Upper lobe of left lung (tissue), 6 donors: ENCODE measurements around the gene MYO16. TPM values are rescaled to one million over a fixed set of nuclear protein-coding genes. Genes with fewer than 3 reads are reported as not detected.

Experiments used
- ATAC-seq, 2 donors: fragments of 200-7000 bp; cut with Tn5 transposase; one replicate each; pipeline ENCODE4 v1.9.1; 2022; ENCODE audit warnings: mild to moderate bottlenecking in 2 of 2, moderate library complexity in 2 of 2; ENCODE audit not compliant: low FRiP score in 2 of 2
- DNase-seq, 2 donors: peaks; one replicate each; pipeline ENCODE4 v3.0.0-alpha.2; 2019 to 2020
- H3K27ac ChIP-seq, 4 donors: fragments of 200-600 bp; sonication (generic); one replicate each; pipeline ENCODE4 v1.5.1; 2016 to 2019
- H3K27me3 ChIP-seq, 4 donors: fragments of 200-600 bp; sonication (generic); one replicate each; pipeline ENCODE4 v1.5.1; 2017 to 2019
- H3K36me3 ChIP-seq, 4 donors: fragments of 200-600 bp; sonication (generic); one replicate each; pipeline ENCODE4 v1.5.1; 2016 to 2019
- H3K4me1 ChIP-seq, 4 donors: fragments of 200-600 bp; sonication (generic); one replicate each; pipeline ENCODE4 v1.5.1; 2018 to 2019
- H3K4me3 ChIP-seq, 4 donors: fragments of 200-600 bp; sonication (generic); one replicate each; pipeline ENCODE4 v1.5.1; 2017 to 2019; ENCODE audit warnings: mild to moderate bottlenecking in 2 of 4, moderate library complexity in 1 of 4
- H3K9me3 ChIP-seq, 4 donors: fragments of 200-600 bp; sonication (generic); one replicate each; pipeline ENCODE4 v1.5.1; 2018 to 2019
- EP300 ChIP-seq, 4 donors: sonication (generic); formaldehyde crosslinking; IDR thresholded peaks; one replicate each; pipeline ENCODE4 v1.5.1; 2017; ENCODE audit warnings: antibody characterized with exemption in 4 of 4, control low read depth in 2 of 4
- POLR2A ChIP-seq, 4 donors: fragments of 450-650 bp; IDR thresholded peaks; one replicate each; pipeline ENCODE4 v1.5.1; 2016 to 2017; ENCODE audit warnings: antibody characterized with exemption in 4 of 4, mild to moderate bottlenecking in 2 of 4
- POLR2AphosphoS5 ChIP-seq, 2 donors: sonication (generic); formaldehyde crosslinking; IDR thresholded peaks; one replicate each; pipeline ENCODE4 v1.5.1; 2017; ENCODE audit warnings: antibody characterized with exemption in 2 of 2
- whole genome bisulfite sequencing, 2 donors: methylation state at CpG; one replicate each; pipeline ENCODE4 v1.1.5; 2017 to 2018; 5-methylcytosine and 5-hydroxymethylcytosine counted together
- total RNA-seq, 6 donors: library from RNA; depleted of rRNA in 4 of 6; stranded (reverse); fragments of >200 nt in 4 of 6; gene quantifications; one replicate each; pipeline versions ENCODE4 v1.1.0 to v1.2.1, GENCODE V29; 2016 to 2021
- TF ChIP-seq, protein P1 (sequence below), 6 experiments: fragments of 450-650 bp in 4 of 6; fragments of 200-600 bp in 2 of 6; sonication (generic) in 2 of 6; IDR thresholded peaks; one replicate each; pipeline ENCODE4 v1.5.1; 2016 to 2019; ENCODE audit warnings: antibody characterized with exemption in 6 of 6
- donor health status: DM: no; HTN: no; CAD: no; lungs with moderate emphysema.
- donor health status: DM: no; HTN: yes; CAD: no; lungs with severe emphysema.

MYO16 gene
- total RNA-seq, 6 donors from 2014 or later, result under 0.01 to 0.55 (median 0.20) TPM; not detected in 1

DNA sequence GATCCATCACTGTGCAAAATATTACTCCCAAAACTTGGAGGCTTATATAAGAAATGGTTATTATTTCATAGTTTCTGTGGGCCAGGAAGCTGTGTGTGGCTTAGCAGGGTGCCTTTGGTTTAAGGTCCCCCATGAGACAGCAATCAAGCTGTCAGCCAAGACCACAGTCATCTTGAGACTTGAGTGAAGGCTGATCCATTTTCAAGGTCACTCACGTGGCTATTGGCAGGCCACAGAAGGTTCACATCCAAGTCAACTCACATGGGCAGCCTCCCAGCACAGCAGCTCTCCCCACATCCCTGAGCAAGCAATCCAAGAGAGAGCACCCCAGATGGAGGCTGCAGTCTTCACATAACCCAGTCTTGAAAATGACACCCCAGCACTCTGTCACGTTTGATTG, 537.4 kb downstream of the MYO16 start:
- Histone ChIP-seq H3K27ac (no peak overlapping the region), H3K27me3 (no peaks in the 10 kb centered on the region)
- ATAC-seq, result no peak

DNA sequence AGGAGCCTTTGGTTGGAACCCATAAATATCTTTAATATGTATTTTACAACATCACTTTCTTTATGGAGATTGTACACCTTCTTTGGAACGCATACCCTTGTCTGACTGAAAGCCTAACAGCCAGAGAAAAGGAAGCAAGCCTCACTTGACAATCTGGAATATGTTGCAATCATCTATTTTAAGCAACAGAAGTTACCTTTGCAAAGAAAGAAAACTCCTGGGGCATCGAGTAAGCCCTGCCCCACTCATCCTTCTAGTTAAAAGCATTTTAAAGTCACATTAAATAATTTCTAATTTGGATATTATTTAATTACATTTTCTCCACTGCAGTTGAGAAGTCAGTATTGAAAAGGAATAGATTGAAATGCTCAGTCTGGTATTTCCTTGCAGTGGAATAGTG, 542.7 kb downstream of the MYO16 start:
- H3K27ac ChIP-seq, result no peak overlapping the region
- WGBS, 2 donors, result 28 to 41% methylated on average over 2 of the region's 2 CpGs
- no peak for ATAC-seq
- no peaks in the 10 kb centered on the region for H3K4me1 ChIP-seq
- H3K36me3 ChIP-seq, result no peaks in the 10 kb centered on the region
- no peak overlapping the region for H3K4me3 ChIP-seq
- H3K27me3 ChIP-seq, result no peaks in the 10 kb centered on the region
- DNase-seq, result no peak
- no peaks in the 10 kb centered on the region for H3K9me3 ChIP-seq
- TF ChIP-seq POLR2AphosphoS5 (IDR thresholded peaks at IDR 0.05) (no peak), EP300 (IDR thresholded peaks at IDR 0.05) (no peak), POLR2A (IDR thresholded peaks at IDR 0.05) (no peak)
- TF ChIP-seq, protein P1, sequence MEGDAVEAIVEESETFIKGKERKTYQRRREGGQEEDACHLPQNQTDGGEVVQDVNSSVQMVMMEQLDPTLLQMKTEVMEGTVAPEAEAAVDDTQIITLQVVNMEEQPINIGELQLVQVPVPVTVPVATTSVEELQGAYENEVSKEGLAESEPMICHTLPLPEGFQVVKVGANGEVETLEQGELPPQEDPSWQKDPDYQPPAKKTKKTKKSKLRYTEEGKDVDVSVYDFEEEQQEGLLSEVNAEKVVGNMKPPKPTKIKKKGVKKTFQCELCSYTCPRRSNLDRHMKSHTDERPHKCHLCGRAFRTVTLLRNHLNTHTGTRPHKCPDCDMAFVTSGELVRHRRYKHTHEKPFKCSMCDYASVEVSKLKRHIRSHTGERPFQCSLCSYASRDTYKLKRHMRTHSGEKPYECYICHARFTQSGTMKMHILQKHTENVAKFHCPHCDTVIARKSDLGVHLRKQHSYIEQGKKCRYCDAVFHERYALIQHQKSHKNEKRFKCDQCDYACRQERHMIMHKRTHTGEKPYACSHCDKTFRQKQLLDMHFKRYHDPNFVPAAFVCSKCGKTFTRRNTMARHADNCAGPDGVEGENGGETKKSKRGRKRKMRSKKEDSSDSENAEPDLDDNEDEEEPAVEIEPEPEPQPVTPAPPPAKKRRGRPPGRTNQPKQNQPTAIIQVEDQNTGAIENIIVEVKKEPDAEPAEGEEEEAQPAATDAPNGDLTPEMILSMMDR (IDR thresholded peaks at IDR 0.05), result no peak

More for the DNA sequence above, 537.4 kb downstream of the MYO16 start:
- Histone ChIP-seq H3K36me3 (no peaks in the 10 kb centered on the region), H3K4me3 (no peak overlapping the region), H3K4me1 (no peaks in the 10 kb centered on the region), H3K9me3 (no peaks in the 10 kb centered on the region)
- 43 to 44% methylated on average over 2 of the region's 2 CpGs for WGBS, 2 donors
- TF ChIP-seq POLR2A (IDR thresholded peaks at IDR 0.05) (no peak), POLR2AphosphoS5 (IDR thresholded peaks at IDR 0.05) (no peak), EP300 (IDR thresholded peaks at IDR 0.05) (no peak)
- TF ChIP-seq, protein P1 (IDR thresholded peaks at IDR 0.05), result no peak
- DNase-seq, result no peak

DNA sequence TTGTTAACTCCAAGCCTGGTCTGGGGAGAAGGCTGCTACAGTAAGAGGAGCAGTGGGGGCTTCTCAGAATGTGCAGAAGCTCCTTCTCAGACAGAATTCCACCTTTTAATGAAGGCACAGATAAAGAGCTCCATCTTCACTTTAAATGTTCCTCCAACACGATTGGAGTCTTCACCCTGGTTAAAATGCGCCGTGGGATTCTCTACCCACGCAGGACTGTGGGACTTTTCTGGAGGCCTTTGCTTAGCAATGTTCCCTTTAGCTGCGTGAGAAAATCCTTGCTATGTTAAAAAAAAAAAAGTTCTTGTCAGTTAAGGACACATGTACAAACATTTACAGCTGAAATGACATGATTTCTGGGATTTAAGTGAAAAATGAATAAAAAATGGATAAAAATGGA, 546.3 kb downstream of the MYO16 start:
- H3K27ac ChIP-seq, result no peak overlapping the region
- no peaks in the 10 kb centered on the region for H3K27me3 ChIP-seq
- 93 to 95% methylated on average over 5 of the region's 5 CpGs for WGBS, 2 donors
- no peaks in the 10 kb centered on the region for H3K36me3 ChIP-seq
- no peak overlapping the region for H3K4me3 ChIP-seq
- no peaks in the 10 kb centered on the region for H3K9me3 ChIP-seq
- DNase-seq, result no peak
- no peak for ATAC-seq
- H3K4me1 ChIP-seq, result no peaks in the 10 kb centered on the region
- TF ChIP-seq POLR2A (IDR thresholded peaks at IDR 0.05) (no peak), EP300 (IDR thresholded peaks at IDR 0.05) (no peak), POLR2AphosphoS5 (IDR thresholded peaks at IDR 0.05) (no peak)
- TF ChIP-seq, protein P1 (IDR thresholded peaks at IDR 0.05), result no peak

DNA sequence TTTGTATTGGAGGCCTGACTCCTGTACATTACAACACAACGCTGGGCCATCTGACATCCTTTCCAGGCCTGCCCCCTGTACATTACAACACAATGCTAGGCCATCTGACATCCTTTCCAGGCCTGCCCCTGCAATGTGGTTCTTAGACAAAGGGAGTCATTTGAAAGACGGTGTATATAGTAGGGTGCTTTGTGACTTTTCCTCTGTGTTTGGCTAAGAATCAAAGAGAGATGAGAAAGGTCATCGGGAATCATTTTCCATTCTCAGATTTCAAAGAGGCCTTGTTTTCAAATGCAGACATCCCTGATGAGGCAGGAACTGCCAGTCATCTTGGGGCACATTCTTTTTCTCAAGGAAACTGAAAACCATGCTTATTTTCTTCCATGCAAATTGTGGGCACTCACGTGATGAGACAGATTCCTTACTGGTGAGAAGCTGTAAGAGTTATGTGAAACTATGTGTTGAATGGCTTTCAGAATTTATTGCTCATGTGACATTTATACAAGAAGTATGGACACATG, 551.6 kb downstream of the MYO16 start:
- WGBS, 2 donors, result 72 to 74% methylated on average over 4 of the region's 4 CpGs
- DNase-seq (no peak), ATAC-seq (no peak)
- H3K36me3 ChIP-seq, result no peaks in the 10 kb centered on the region
- H3K27me3 ChIP-seq, result no peaks in the 10 kb centered on the region
- no peak overlapping the region for H3K4me3 ChIP-seq
- no peaks in the 10 kb centered on the region for H3K9me3 ChIP-seq
- no peak overlapping the region for H3K27ac ChIP-seq
- no peak for TF ChIP-seq POLR2AphosphoS5 (IDR thresholded peaks at IDR 0.05)
- TF ChIP-seq, protein P1 (IDR thresholded peaks at IDR 0.05), result no peak
- no peak for TF ChIP-seq POLR2A (IDR thresholded peaks at IDR 0.05)
- no peak for TF ChIP-seq EP300 (IDR thresholded peaks at IDR 0.05)
- H3K4me1 ChIP-seq, result no peaks in the 10 kb centered on the region

DNA sequence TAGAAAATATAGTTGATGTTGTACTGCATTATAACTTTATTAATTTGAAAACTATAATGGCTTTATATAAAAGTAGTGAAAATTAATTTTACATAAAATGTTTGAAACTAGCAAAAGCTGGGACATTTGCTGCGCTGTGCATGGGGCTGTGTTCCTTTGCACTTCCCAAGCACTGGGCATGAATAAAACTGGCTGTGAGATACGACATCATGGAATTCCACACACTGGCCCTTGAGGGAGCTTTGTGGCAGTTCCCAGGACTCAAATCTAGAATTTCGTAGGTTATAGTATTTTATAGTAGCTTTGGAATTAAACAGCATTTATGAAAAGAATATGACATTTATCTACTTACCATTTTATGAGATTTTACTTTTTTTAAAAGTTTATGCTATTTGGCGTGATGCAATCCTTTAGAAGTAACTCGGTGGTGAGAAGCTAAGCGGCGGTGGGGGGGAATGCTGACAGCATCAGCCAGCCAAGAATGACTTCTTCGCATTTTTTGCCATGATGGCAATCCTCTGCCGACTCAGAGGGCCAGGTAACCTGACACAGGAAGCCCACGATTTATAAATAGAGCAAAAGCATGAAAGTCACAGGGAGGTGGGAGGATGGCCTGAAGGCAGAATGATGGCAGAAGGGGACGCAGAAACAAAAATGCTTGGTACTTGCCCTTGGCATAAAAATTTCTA, 553.5 kb downstream of the MYO16 start:
- TF ChIP-seq, protein P1 (IDR thresholded peaks at IDR 0.05), result no peak
- TF ChIP-seq POLR2A (IDR thresholded peaks at IDR 0.05), result no peak
- no peak for TF ChIP-seq EP300 (IDR thresholded peaks at IDR 0.05)
- TF ChIP-seq POLR2AphosphoS5 (IDR thresholded peaks at IDR 0.05), result no peak
- ATAC-seq, result no peak
- H3K4me3 ChIP-seq, result no peak overlapping the region
- WGBS, 2 donors, result 79% methylated on average over 11 of the region's 11 CpGs
- H3K27ac ChIP-seq, result no peak overlapping the region
- H3K36me3 ChIP-seq, result no peaks in the 10 kb centered on the region
- H3K4me1 ChIP-seq, result no peaks in the 10 kb centered on the region
- no peak for DNase-seq
- H3K27me3 ChIP-seq, result no peaks in the 10 kb centered on the region
- no peaks in the 10 kb centered on the region for H3K9me3 ChIP-seq
